Measurements from ENCODE around the gene VASN. TPM values are rescaled to one million over a fixed set of nuclear protein-coding genes. Genes with fewer than 3 reads are reported as not detected.

VASN gene
- total RNA-seq, 4 donors from 2014 or later: 9.2 to 20.2 (median 14.2) TPM

GRCh38 chr16:4328782-4329775 is 42.6 kb upstream of the VASN start:
- H3K4me1 ChIP-seq: peaks cover 32 to 61% (median 38%) of the 10 kb centered on the region in 3 donors
- H3K4me3 ChIP-seq: peak overlapping the region in 1 of 4 donors; percentile 74

GRCh38 chr16:4330277-4330874 is 41.3 kb upstream of the VASN start:
- Histone ChIP-seq H3K27me3 (peaks cover 0 to 17% (median 0%) of the 10 kb centered on the region in 4 donors), H3K9me3 (no peaks in the 10 kb centered on the region), H3K27ac (peak overlapping the region in 1 of 4 donors; percentile 1), H3K36me3 (peaks cover 0 to 23% (median 0%) of the 10 kb centered on the region in 3 donors), H3K4me1 (peaks cover 22 to 48% (median 27%) of the 10 kb centered on the region in 3 donors), H3K4me3 (no peak overlapping the region)
- 23 to 27% methylated on average over 2 to 5 of the region's 14 CpGs for WGBS, 2 donors
- TF ChIP-seq, protein P1, sequence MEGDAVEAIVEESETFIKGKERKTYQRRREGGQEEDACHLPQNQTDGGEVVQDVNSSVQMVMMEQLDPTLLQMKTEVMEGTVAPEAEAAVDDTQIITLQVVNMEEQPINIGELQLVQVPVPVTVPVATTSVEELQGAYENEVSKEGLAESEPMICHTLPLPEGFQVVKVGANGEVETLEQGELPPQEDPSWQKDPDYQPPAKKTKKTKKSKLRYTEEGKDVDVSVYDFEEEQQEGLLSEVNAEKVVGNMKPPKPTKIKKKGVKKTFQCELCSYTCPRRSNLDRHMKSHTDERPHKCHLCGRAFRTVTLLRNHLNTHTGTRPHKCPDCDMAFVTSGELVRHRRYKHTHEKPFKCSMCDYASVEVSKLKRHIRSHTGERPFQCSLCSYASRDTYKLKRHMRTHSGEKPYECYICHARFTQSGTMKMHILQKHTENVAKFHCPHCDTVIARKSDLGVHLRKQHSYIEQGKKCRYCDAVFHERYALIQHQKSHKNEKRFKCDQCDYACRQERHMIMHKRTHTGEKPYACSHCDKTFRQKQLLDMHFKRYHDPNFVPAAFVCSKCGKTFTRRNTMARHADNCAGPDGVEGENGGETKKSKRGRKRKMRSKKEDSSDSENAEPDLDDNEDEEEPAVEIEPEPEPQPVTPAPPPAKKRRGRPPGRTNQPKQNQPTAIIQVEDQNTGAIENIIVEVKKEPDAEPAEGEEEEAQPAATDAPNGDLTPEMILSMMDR (IDR thresholded peaks at IDR 0.05): peak; percentile 93 to 98 (median 94)
- no peak for TF ChIP-seq POLR2A (IDR thresholded peaks at IDR 0.05)
- DNase-seq: no peak
- intact Hi-C loops (cut with DNase I): loop anchor here (5.0 kb wide), 1 partner anchor 43 kb away; no protein-coding TSS in a partner anchor

More at GRCh38 chr16:4328782-4329775, 42.6 kb upstream of the VASN start:
- Histone ChIP-seq H3K36me3 (peaks cover 0 to 12% (median 0%) of the 10 kb centered on the region in 3 donors), H3K9me3 (no peaks in the 10 kb centered on the region), H3K27ac (peak overlapping the region; percentile 53 to 87 (median 68)), H3K27me3 (peaks cover 0 to 17% (median 0%) of the 10 kb centered on the region in 4 donors)
- no peak for DNase-seq
- whole genome bisulfite sequencing, 2 donors: 46 to 66% methylated on average over 11 to 13 of the region's 17 CpGs
- intact Hi-C loops (cut with DNase I): no loop called here
- TF ChIP-seq, protein P1 (IDR thresholded peaks at IDR 0.05): no peak
- no peak for TF ChIP-seq POLR2A (IDR thresholded peaks at IDR 0.05)

DNA sequence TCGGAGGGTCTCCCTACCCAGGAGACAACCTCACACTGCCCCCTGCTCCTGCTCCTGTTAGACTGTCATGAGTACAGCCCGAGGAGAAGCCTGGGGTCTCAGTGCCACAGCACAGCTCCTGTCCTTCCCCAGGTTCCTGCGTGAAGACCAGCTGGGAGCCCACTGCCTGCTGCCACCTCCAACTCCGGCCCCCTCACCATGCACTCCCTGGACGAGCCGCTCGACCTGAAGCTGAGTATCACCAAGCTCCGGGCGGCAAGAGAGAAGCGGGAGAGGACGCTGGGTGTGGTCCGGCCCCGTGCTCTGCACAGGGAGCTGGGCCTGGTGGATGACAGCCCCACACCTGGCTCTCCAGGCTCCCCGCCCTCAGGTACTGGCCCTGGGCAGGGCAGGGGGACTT is 39.6 kb upstream of the VASN start:
- DNase-seq: no peak
- H3K4me3 ChIP-seq: no peak overlapping the region
- peaks cover 0 to 15% (median 0%) of the 10 kb centered on the region in 4 donors for H3K27me3 ChIP-seq
- WGBS, 2 donors: 100% methylated on average over 1 of the region's 14 CpGs
- intact Hi-C loops (cut with DNase I): loop anchor here (5.0 kb wide), 1 partner anchor 45 kb away; no protein-coding TSS in a partner anchor
- H3K9me3 ChIP-seq: no peaks in the 10 kb centered on the region
- peaks cover 22 to 36% (median 26%) of the 10 kb centered on the region in 3 donors for H3K4me1 ChIP-seq
- TF ChIP-seq POLR2A (IDR thresholded peaks at IDR 0.05): no peak
- TF ChIP-seq, protein P1 (IDR thresholded peaks at IDR 0.05): no peak
- peaks cover 0 to 39% (median 0%) of the 10 kb centered on the region in 3 donors for H3K36me3 ChIP-seq
- H3K27ac ChIP-seq: no peak overlapping the region

- WGBS, 2 donors: 54 to 70% methylated on average over 2 to 4 of the region's 19 CpGs
- H3K9me3 ChIP-seq: no peaks in the 10 kb centered on the region
- peaks cover 0 to 45% (median 0%) of the 10 kb centered on the region in 3 donors for H3K36me3 ChIP-seq
- no peak for DNase-seq
- peaks cover 16 to 29% (median 21%) of the 10 kb centered on the region in 3 donors for H3K4me1 ChIP-seq
- no peak overlapping the region for H3K4me3 ChIP-seq
- TF ChIP-seq POLR2A (IDR thresholded peaks at IDR 0.05): no peak
- TF ChIP-seq, protein P1 (IDR thresholded peaks at IDR 0.05): no peak
- no peak overlapping the region for H3K27ac ChIP-seq
- peaks cover 0 to 8% (median 0%) of the 10 kb centered on the region in 4 donors for H3K27me3 ChIP-seq
- intact Hi-C loops (cut with DNase I): loop anchor here (5.0 kb wide), 1 partner anchor 45 kb away; no protein-coding TSS in a partner anchor
Observed at GRCh38 chr16:4332623-4333307, 38.9 kb upstream of the VASN start.
